HG02970 (cell line): Measurements from ENCODE around the gene LAGE3.
"Not testable (repeated sequence)": the region's sequence is repeated elsewhere in the genome, so short reads cannot be mapped to it uniquely, and the experiment has no call there.

Source experiments
- ATAC-seq: cut with Tn5 transposase; IDR thresholded peaks from one replicate; pipeline ENCODE4 v1.9.1; 2021; ENCODE audit warnings: mild to moderate bottlenecking, moderate library complexity, moderate number of reproducible peaks; ENCODE audit not compliant: unreplicated experiment, low FRiP score

LAGE3 gene

DNA sequence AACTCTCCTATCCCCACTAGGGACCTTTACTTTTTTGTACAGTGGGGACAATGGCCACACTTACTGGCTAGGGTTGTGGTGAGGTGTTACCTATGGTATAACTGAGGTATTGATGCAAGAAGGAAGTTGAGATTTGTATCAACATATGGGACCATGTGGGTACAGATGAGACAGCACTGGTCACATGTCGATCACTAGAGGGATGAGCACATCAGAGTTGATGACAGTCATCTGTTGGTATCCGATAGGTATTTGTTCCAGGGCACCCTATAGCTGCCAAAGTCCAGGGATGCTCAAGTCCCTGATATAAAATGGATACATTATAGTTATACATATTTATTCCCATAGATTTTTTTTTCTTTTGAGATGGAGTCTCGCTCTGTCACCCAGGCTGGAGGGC lies 23.9 kb upstream of the LAGE3 start:
- no peak for ATAC-seq

DNA sequence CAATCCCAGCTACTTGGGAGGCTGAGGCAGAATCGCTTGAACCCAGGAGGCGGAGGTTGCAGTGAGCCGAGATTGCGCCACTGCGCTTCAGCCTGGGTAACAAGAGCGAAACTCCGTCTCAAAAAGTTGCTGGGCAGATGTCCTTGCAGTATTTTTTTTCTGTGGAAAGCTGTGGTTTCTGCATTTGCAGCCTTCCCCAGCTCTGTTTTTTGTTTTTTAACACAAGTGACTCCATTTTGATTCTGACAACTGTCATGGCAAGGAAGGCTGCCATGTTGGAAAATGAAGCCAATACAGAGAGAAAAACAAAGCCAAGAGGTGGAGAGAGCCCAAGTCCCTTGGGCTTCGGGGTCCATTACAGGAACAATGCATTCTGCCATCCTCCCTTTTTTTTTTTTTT lies 23.0 kb upstream of the LAGE3 start:
- no peak for ATAC-seq

DNA sequence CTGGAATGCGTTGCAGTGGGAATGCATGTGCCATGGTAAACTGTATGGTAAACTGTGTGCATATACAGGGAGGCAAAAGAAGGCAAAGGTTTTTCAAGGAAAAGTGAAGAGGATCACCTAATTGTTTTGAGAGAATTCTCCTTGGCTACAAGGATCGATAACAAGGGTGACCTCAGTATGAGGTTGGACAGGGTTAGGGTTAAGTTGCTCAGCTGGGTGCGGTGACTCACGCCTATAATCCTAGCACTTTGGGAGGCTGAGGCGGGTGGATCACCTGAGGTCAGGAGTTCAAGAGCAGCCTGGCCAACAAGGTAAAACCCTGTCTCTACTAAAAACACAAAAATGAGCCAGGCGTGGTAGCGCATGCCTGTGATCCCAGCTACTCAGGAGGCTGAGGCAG lies 22.3 kb upstream of the LAGE3 start:
- ATAC-seq, result not testable (repeated sequence)

DNA sequence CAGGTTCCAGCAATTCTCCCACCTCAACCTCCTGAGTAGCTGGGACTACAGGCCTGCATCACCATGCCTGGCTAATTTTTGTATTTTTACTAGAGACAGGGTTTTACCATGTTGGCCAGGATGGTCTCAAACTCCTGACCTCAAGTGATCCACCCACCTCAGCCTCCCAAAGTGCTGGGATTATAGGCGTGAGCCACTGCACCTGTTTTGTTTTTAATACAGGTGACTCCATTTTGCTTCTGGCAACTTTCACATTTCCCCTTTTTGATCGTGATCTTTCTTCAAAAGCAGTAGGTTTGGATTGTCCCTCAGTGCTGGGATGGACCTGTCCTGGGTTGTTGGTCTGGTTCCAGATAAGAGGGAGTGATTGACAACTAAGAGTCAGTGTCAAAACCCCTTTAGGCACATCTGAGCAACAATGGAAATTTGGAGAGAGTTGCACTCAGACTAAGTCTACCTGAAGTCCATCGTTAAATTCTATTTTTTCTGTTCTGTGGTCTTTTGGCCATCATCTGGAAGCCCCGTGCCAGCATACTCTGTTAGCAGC lies 17.6 kb upstream of the LAGE3 start:
- ATAC-seq, result not testable (repeated sequence)

DNA sequence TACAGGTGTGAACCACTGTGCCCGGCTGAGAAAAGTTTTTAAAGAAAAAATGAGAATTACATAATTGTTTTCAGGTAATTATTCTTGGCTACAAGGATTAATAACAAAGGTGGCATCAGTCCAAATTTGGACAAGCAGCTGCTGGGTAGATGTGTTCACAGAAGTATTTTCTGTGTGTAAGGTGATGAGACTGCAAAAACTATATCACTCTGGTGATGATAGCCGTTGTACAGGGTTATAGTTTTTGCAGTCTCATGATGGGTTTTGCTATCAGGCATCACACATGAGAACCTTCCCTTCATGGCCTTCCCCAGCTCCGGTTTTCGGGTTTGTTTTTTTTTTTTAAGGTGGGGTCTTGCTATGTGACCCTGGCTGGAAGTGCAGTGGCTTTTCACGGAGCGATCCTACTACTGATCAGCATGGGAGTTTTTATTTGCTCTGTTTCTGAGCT lies 16.4 kb upstream of the LAGE3 start:
- ATAC-seq, result no peak

DNA sequence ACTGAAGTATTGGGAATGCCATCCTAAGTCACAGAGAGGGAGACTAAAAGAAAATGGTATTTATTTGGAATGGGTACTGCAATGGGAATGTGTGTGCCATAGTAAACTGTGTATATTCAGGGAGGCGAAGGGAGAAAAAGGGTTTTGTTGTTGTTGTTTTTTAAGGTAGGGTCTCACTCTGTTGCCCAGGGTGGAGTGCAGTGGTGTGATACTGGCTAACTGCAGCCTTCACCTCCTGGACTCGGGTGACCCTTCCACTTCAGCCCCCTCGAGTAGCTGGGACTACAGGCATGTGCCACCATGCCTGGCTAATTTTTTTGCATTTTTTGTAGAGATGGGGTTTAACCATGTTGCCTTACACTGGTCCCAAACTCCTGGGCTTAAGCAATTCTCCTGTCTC lies 15.6 kb upstream of the LAGE3 start:
- no peak for ATAC-seq

DNA sequence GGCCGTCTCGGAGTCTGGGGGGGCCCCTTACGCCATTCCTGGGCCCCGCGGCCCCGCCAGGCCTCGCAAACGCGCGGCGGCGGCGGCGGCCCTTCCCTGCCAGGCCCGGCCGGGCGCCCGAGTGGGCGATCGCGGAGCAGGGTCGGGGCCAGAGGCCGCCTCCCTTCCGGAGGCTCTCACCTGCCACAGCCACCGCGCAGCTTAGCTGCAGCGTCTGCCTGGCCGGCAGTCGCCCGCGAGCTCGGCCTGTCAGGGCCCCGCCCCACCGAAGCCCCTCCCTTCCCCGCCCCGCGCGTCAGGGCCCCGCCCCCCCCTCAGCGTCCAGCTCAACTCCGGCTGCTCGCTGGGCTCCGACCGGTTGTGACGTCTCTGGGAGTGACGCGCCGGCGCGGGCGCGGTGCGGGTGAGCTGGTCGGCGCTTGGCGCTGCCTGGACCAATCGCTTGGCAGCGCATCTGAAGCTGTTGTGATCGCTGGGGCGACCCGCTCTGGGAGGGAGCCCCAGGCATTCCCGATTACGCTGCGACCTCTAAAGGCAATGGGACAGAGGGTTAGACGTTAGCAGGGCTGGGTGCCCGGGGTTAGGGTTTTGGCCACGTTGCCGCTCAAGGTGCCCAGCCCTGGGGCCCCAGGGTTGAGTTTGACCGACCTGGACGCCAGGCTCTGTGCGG lies 11.5 kb upstream of the LAGE3 start, which contains the start of gene SLC10A3:
TSS of gene SLC10A3 (minus strand) at position 216 of the 670 bp plus-strand sequence. CDS start 1,689 bp downstream, outside the sequence.
- ATAC-seq, result peak; percentile 55

DNA sequence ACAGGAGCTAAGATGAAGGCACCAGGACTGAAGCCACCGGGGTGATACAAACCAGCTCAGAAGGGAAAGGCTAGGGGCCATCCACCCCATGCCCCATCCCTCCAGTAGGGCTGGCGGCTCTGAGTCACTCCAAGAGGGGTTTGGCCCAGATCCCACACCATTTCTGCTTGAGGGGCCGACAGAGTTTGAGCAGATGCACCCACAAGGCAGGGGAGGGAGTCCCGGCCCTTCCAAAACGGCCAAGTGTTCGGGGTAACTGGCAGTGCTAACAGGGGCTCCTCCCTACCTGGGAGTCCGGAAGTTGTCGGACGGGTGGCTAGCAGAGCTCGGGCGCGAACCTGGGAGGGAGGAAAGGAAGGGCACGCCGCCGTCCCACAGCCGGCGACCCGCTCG lies 10.9 kb upstream of the LAGE3 start:
- ATAC-seq, result peak; percentile 14

DNA sequence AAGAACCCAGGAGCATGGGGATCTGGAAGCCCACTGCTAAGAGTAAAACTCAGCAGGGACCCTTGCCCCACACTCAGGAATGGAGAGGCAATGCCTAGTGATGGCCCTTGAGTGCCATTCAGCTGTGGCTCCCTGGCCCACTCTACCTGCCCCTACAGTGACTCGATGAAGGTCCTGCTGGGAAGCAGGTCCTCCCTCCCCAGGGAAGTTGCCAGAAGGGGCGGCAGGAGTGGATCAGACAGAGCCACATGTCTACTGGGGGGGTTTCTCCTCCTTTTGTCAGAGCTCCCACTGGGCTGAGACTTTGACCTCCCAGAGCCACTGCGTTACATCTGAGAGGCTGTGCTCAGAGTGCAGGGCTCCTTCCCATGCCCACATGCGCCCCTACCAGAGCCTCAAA lies 10.1 kb upstream of the LAGE3 start:
- ATAC-seq, result no peak

DNA sequence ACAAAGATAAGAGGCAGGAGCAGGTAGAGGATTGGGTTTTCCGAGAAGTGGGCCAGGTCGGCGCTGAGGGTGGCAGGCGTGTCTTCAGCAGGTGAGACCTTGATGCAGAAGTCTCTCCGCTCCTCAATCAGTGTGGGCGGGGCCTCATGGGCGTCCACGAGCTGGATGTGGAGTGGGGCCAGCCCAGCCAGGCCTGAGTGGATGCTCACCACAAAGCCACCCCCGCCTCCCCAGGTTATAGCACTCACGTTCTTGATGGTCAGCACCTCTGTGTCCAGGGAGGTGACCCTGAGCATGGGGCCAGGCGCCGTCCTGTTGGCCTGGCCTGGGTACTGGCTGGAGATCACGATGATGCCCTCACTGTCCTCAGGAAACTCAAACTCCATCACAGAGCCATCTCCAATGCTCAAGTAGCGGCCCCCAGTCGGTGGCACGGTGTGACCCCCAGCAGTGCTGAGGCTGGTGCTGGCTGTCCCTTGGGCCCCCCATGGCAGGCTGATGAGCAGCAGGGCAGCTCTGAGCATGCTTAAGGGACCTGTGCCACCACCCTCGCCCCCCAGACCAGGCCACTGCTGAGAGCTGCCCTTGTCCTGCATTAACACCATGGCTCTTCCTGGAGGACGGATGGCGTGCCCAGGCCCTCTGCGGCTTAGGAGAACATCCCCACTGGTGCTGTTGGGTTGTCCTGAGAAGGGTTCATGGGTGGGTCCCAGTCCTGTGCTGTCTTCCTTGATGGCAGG lies 9.4 kb upstream of the LAGE3 start:
- ATAC-seq, result no peak

DNA sequence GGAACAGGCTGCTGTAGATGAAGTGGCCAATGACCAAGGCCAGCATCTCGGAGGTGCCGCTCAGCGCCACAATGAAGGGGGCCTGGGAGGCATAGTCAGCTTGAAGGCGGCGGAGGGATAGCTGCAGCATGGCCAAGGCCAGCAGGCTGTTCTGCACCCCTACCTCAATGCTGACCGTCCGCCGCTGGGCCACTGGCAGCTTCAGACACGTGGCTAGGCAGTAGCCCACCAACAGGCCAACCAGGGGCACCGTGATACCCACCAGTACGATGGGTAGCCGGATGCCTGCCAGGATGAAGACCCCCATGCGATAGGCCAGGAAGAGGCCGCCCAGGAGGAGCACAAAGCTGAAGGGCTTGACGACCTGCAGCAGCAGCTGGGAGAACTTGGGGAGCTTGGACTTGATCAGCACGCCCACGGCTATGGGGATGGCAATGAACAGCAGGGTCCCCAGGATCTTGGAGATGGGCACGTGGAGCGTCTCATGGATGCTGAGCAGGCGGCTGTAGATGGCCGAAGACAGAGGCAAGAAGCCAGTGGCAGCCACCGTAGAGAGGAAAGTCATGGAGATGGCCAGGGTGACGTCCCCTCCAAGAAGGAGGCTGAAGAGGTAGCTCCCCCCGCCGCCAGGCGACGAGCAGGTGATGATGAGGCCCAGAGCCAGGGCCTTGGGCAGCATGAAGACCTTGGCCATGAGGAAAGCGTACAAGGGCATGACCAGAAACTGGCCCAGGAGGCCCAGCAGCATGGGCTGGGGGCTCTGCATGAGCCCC lies 8.6 kb upstream of the LAGE3 start:
- ATAC-seq, result no peak

DNA sequence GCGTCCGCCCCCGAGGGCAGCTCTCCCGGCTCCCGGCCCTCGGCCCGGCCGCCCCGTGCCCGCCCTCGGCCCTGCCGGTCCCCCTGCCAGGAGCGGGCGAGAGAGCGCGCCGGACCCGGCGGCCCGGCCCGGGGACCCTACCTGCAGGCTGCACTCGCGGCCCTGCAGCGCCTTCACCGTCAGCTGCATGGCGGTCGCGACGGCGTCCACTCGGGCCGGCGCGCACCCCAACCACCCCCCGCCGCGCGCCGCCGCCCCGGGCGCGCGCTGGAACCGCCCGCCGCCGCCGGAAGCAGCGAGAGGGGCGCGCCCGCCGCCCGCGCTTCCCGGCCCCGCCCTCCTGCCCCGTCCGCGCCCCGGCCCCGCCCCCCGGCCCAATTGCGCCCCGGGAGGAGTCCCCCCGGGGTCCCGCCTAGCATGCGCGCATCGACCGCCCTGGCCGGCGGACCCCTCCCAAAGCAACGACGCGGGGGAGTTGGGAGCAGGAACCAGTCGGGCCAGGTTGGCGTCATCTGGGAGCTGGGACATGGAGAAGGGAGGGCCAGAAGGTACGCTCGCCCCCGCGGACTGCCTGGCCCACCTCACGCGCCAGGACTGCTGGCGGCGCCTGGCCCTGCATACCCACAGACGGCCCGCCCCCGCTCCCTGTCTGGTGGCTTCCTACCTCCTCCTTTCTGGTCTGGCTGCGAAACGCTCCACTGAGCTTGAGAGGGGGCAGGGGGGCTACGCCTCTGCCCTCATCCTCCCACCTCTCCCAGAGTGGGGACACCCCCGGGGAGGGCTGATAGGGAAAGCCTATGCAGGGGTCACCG lies 7.5 kb upstream of the LAGE3 start, which contains the start of gene UBL4A:
TSS of gene UBL4A (minus strand) at position 220 of the 812 bp plus-strand sequence. CDS start at position 189, 31 bp downstream.
- ATAC-seq, result no peak

DNA sequence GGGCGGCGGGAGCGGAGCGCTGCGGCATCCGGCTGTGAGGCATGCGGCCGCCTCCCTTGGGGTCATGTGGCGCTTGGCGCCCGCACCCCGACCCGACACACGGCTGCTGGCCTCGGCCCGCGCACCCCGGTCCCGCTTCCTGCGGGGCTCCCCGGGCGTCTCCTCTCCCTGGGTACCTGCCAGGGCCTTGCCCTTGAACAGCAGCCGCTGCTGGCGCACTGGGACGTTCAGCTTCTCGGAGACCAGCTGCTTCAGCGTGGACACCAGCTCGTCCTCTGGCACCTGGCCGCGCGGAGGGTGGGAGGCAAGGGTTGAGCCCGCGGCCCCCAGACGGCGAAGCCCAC lies 6.9 kb upstream of the LAGE3 start:
- no peak for ATAC-seq

DNA sequence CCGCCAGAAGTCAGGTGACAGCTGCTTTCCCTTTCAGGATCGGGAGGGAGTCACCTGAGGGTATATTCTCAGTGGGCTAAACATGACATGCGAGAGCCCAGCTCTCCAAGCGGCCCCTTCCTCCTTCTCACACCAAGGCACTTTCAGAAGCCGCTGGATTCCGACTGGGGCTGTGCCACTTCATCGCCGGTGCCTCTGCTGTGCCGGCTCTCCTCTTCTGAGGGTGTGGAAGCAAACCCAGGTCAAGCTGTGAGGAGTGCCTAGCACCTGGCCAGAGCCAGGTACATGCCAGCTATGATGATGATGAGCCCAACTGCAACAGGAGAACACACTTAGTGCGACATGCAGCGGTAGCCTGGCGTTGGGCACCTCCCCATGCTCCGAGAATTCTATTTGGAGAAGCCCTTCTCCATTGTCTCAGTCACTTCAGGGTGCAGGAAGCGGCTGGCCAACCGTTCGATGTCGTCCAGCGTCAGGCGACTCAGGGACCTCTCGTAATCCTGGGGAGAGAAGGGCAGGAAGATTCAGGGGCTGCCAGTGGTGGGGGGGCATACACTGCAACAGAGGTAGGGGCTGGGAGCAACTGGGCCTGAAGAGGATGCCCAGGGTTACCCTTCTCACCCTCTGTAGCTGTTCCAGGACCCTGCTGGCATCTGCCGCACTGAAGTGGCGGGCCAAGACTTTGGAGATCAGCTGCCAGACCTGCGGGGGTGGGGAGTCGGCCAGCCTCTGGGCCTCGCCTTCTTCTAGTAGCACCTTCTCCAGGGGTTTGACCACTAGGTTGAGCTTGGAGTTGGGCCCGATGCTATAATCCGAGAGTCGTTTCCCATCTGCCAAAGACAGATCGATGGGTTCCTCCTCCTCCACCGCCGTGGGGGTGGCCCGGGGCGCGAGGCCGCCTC lies 6.3 kb upstream of the LAGE3 start:
- no peak for ATAC-seq

DNA sequence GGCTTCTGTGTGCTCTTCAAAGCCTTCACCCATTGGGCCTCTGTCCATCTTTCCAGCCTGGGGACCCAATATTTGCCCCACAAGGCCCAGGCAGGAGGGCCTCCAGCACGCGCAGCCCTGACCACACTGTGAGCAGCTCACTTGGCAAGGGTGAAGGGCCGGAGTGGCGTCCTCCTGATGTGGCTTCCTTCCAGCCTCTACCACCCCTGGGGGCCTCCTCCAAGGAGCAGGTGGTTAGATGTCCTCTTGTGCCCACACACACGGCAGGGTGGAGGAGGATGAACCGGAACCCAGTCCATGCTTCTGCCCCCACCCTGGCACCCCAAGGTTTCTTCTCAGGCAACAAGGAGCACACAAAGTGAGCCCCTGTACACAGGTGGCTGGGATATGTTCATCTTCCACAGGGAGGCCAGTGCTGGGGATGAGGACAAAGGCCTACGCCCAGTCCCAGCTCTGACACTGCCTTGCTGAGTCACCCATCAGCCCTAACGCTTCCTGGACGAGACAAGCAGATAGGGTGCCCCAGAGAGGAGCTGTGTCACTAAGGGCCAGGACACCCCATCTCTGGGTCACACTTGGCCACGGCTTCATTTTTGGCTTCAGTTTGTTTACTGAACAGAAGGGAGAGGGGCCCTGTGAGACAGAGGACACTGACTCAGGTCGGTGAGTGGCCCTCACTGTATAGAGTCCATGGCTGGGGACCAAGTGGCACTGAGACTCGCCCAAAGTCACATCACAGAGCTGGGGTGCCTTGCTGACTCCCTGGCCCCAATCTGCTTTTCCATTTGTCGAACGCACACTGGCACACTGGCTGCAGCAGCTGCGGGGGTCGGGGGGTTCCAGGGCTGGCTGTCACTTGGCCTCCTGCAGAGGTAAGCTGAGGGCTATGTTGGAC lies 5.4 kb upstream of the LAGE3 start:
- no peak for ATAC-seq

DNA sequence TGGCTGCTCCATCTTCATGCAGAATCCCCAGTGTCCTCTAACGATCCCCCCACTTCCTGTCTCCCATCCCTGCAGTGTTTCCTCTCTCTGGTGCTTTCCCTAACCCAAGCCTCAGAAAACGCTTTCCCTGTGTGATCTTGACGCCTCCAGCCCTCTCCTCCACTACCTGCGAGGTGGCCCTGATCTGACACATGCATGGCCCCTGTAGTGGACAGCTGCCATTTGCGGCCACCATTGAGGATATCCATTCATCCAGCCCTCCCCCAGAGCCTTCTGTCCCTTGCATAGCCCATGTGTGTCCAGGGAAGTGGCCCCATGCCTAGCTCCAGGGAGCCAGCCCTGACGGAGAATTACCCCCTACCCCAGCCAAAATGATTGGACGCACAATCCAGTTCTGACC lies 4.2 kb upstream of the LAGE3 start:
- no peak for ATAC-seq

DNA sequence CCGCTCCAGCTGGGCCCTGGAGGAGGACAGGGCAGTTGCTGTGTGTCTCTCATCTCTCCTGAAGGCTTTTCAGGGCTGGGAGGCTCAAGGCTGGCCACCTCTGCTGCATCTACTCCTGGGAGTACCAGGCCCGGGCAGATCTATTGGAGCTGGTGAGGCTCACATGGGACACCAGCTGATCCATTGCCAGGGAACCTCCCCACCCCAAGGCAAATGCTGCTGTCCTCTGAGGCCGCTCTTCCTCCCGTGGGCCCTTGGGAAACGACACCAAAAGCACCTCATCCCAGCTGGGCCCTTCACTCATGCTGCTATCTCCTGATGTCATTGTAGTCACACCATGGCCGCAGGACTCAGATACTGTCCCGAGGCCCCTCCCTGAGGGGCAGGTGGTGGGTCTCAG lies 3.7 kb upstream of the LAGE3 start:
- ATAC-seq, result no peak

DNA sequence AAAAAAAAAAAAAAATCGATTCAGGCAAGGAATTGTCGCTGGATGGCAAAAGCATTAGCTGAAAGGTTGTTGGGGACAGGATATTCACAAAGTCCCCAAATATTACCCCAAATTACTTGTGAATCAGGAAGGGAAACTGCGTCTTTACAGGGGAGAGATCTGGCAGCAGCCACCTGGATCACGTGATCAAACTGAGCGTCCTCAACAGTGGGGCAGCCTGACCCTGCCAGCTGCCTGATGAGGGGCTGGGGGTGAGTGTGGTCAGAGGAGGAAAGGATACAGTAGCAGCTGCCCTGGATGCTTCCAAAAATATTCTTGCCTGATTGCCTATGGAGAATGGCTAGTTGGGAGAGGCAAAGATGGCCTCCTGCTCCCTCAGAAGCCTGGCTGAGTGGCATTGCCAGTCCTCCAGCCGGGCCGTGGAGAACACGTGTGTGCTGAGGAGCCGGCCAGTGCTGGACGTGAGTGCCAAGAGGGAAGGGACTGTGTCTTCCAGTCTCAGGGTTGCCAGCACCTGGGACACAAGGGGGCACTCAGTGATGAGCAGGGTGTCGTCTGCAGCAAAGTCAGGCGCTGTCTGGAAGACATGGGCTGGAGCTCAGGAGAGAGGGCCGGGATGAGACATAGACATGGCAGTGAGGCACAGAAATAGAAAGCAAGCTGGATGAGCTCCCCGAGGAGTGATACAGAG lies 3.0 kb upstream of the LAGE3 start:
- no peak for ATAC-seq
